ENCODE measurements around the gene EXOSC9. TPM values are rescaled to one million over a fixed set of nuclear protein-coding genes. Genes with fewer than 3 reads are reported as not detected.

EXOSC9 gene
- total RNA-seq, 2 experiments from 2014 or later, result 71.6 to 72.7 TPM

GRCh38 chr4:121791481-121791880, 9.6 kb upstream of the EXOSC9 start:
- Histone ChIP-seq H3K4me1 (ENCODE audit: insufficient read depth, low read length) (peaks cover 4% of the 10 kb centered on the region), H3K27me3 (ENCODE audit: control insufficient read depth in 1 of 2, insufficient read depth in 2 of 2, low read length in 2 of 2) (no peaks in the 10 kb centered on the region), H3K9me3 (ENCODE audit: control insufficient read depth in 1 of 2, insufficient read depth in 1 of 2, low read length in 2 of 2) (no peaks in the 10 kb centered on the region), H3K4me3 (ENCODE audit: low read length) (no peak overlapping the region), H3K27ac (ENCODE audit: low read depth in 1 of 2, low read length in 2 of 2) (no peak overlapping the region), H3K36me3 (ENCODE audit: insufficient read depth, low read length) (no peaks in the 10 kb centered on the region)
- Mint-ChIP-seq H3K4me3 (no peak overlapping the region), H3K36me3 (ENCODE audit: low read depth) (no peaks in the 10 kb centered on the region), H3K9me3 (no peaks in the 10 kb centered on the region), H3K27ac (no peak overlapping the region), H3K27me3 (peaks cover 32% of the 10 kb centered on the region), H3K4me1 (ENCODE audit: low read depth) (peaks cover 4% of the 10 kb centered on the region)
- CTCF ChIA-PET, result no interaction called here
- POLR2A ChIA-PET, result no interaction called here
- ATAC-seq (ENCODE audit: poor library complexity), result no peak
- TF ChIP-seq CTCF (IDR thresholded peaks at IDR 0.05), result no peak
- DNase-seq, result no peak
- intact Hi-C loops (cut with DNase I, micrococcal nuclease), result no loop called here

GRCh38 chr4:121792966-121793365, 8.2 kb upstream of the EXOSC9 start:
- no peaks in the 10 kb centered on the region for H3K27me3 ChIP-seq (ENCODE audit: control insufficient read depth in 1 of 2, insufficient read depth in 2 of 2, low read length in 2 of 2)
- H3K9me3 Mint-ChIP-seq, result no peaks in the 10 kb centered on the region
- no peak overlapping the region for H3K27ac Mint-ChIP-seq
- ATAC-seq (ENCODE audit: poor library complexity) (no peak), DNase-seq (no peak)
- ChIA-PET POLR2A (no interaction called here), CTCF (no interaction called here)
- peaks cover 4% of the 10 kb centered on the region for H3K4me1 Mint-ChIP-seq (ENCODE audit: low read depth)
- intact Hi-C loops (cut with DNase I, micrococcal nuclease), result no loop called here
- no peak for TF ChIP-seq CTCF (IDR thresholded peaks at IDR 0.05)
- no peaks in the 10 kb centered on the region for H3K36me3 Mint-ChIP-seq (ENCODE audit: low read depth)
- peaks cover 4% of the 10 kb centered on the region for H3K4me1 ChIP-seq (ENCODE audit: insufficient read depth, low read length)
- H3K27ac ChIP-seq (ENCODE audit: low read depth in 1 of 2, low read length in 2 of 2), result no peak overlapping the region
- no peak overlapping the region for H3K4me3 Mint-ChIP-seq
- peaks cover 21% of the 10 kb centered on the region for H3K27me3 Mint-ChIP-seq
- H3K4me3 ChIP-seq (ENCODE audit: low read length), result no peak overlapping the region
- no peaks in the 10 kb centered on the region for H3K36me3 ChIP-seq (ENCODE audit: insufficient read depth, low read length)
- no peaks in the 10 kb centered on the region for H3K9me3 ChIP-seq (ENCODE audit: control insufficient read depth in 1 of 2, insufficient read depth in 1 of 2, low read length in 2 of 2)

- Mint-ChIP-seq H3K27ac (no peak overlapping the region), H3K9me3 (no peaks in the 10 kb centered on the region), H3K27me3 (peaks cover 6% of the 10 kb centered on the region), H3K4me3 (no peak overlapping the region), H3K4me1 (ENCODE audit: low read depth) (peaks cover 12% of the 10 kb centered on the region), H3K36me3 (ENCODE audit: low read depth) (no peaks in the 10 kb centered on the region)
- DNase-seq, result no peak
- no peak for ATAC-seq (ENCODE audit: poor library complexity)
- no peak overlapping the region for H3K27ac ChIP-seq (ENCODE audit: low read depth in 1 of 2, low read length in 2 of 2)
- peaks cover 4% of the 10 kb centered on the region for H3K4me1 ChIP-seq (ENCODE audit: insufficient read depth, low read length)
- no peaks in the 10 kb centered on the region for H3K36me3 ChIP-seq (ENCODE audit: insufficient read depth, low read length)
- H3K9me3 ChIP-seq (ENCODE audit: control insufficient read depth in 1 of 2, insufficient read depth in 1 of 2, low read length in 2 of 2), result no peaks in the 10 kb centered on the region
- POLR2A ChIA-PET, result no interaction called here
- no peak overlapping the region for H3K4me3 ChIP-seq (ENCODE audit: low read length)
- CTCF ChIA-PET, result no interaction called here
- intact Hi-C loops (cut with DNase I, micrococcal nuclease), result no loop called here
- H3K27me3 ChIP-seq (ENCODE audit: control insufficient read depth in 1 of 2, insufficient read depth in 2 of 2, low read length in 2 of 2), result no peaks in the 10 kb centered on the region
- no peak for TF ChIP-seq CTCF (IDR thresholded peaks at IDR 0.05)
Observed at GRCh38 chr4:121794505-121795188, 6.5 kb upstream of the EXOSC9 start.

Data from CD4-positive, alpha-beta T cell (primary cell).